Measurements from ENCODE around the gene PSMD11.

DNA sequence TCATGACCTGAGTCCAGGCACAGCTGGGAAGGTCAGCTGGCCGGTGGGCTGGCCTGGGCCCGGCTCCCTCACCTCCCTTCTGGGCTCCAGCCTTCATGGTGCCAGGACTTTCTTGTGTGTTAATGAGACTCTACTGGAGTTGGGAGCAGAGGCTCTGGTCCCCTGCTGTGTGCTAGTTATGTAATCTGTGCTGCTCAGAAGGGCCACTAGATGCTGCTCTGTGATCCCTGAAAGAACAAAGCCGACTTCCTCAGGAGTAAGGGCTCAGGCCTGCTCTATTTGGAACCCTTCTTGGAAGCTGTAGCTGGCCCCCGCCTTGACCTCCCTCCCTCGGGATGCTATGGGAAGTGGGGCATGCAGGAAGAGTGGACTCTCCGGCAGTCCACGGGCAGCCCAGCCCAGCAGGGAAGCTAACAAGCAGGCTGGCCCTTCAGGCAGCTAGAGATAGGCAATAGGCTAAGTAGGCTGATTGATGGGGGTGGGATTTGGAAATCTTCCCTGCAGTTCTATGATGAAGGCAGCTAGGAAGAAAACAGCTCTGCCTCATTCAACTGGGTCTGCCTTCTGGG, 39.2 kb downstream of the PSMD11 start:
- no peak for TF ChIP-seq POLR2A (IDR thresholded peaks at IDR 0.05)
- TF ChIP-seq, protein P1, sequence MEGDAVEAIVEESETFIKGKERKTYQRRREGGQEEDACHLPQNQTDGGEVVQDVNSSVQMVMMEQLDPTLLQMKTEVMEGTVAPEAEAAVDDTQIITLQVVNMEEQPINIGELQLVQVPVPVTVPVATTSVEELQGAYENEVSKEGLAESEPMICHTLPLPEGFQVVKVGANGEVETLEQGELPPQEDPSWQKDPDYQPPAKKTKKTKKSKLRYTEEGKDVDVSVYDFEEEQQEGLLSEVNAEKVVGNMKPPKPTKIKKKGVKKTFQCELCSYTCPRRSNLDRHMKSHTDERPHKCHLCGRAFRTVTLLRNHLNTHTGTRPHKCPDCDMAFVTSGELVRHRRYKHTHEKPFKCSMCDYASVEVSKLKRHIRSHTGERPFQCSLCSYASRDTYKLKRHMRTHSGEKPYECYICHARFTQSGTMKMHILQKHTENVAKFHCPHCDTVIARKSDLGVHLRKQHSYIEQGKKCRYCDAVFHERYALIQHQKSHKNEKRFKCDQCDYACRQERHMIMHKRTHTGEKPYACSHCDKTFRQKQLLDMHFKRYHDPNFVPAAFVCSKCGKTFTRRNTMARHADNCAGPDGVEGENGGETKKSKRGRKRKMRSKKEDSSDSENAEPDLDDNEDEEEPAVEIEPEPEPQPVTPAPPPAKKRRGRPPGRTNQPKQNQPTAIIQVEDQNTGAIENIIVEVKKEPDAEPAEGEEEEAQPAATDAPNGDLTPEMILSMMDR (IDR thresholded peaks at IDR 0.05): peak; percentile 42 to 71 (median 60)
